Skin of body (tissue), 2 donors: ENCODE results near the gene CEP164. TPM values are rescaled to one million over a fixed set of nuclear protein-coding genes. Genes with fewer than 3 reads are reported as not detected.
"Not testable (repeated sequence)": the region's sequence is repeated elsewhere in the genome, so short reads cannot be mapped to it uniquely, and the experiment has no call there.

Experiments
- DNase-seq: peaks from one replicate; lab custom pipeline; 2025; lab: John Stamatoyannopoulos, UW
- total RNA-seq: library from RNA; depleted of rRNA; stranded (reverse); fragments of >200 nt; gene quantifications from one replicate; pipeline ENCODE4 v1.2.3, GENCODE V29; 2014

CEP164 gene
- total RNA-seq, 1 donor from 2014 or later: 19.9 TPM

GRCh38 chr11:117392001-117392690, 64.5 kb downstream of the CEP164 start:
- no peak for DNase-seq

- DNase-seq: no peak
These were observed 65.3 kb downstream of the CEP164 start for GRCh38 chr11:117392979-117393378.

- DNase-seq: no peak
These were observed 66.7 kb downstream of the CEP164 start for GRCh38 chr11:117394221-117394925.

- DNase-seq: no peak
These were observed 67.8 kb downstream of the CEP164 start for GRCh38 chr11:117395476-117395875.

GRCh38 chr11:117396970-117397369, 69.3 kb downstream of the CEP164 start:
- no peak for DNase-seq

- DNase-seq: not testable (repeated sequence)
These were observed 71.0 kb downstream of the CEP164 start for GRCh38 chr11:117398618-117399017.

DNA sequence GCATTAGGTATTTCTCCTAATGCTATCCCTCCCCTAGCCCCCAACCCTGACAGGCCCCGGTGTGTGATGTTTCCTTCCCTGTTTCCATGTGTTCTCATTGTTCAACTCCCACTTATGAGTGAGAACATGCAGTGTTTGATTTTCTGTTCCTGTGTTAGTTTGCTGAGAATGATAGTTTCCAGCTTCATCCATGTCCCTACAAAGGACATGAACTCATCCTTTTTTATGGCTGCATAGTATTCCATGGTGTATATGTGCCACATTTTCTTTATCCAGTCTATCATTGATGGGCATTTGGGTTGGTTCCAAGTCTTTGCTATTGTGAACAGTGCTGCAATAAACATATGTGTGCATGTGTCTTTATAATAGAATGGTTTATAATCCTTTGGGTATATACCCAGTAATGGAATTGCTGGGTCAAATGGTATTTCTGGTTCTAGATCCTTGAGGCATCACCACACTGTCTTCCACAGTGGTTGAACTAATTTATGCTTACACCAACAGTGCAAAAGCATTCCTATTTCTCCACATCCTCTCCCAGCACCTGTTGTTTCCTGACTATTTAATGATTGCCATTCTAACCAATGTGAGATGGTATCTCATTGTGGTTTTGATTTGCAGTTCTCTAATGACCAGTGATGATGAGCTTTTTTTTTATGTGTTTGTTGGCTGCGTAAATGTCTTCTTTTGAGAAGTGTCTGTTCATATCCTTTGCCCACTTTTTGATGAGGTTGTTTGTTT, 71.6 kb downstream of the CEP164 start:
- DNase-seq: not testable (repeated sequence)

- not testable (repeated sequence) for DNase-seq
These were observed 78.2 kb downstream of the CEP164 start for GRCh38 chr11:117405898-117406297.

GRCh38 chr11:117407016-117407415, 79.4 kb downstream of the CEP164 start:
- DNase-seq: no peak

DNA sequence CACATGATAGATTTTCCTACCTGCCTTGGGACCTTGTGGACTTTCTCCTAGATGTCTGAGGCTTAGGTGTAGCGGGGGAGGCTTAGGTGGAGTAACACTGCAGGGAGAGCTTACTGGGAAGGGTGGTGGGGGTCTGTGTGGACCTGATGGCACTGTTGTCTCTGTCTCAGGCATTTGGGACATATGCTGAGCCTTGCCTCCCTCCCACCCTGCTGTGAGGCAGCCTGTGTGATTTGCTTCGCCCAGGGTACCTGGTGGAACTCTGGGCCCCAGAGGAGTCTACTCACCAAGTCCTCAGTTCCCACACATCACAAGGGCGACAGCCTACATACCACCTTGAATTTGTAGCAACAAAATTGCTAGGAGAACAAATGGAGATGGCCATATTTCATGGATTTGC, 80.7 kb downstream of the CEP164 start:
- no peak for DNase-seq

DNA sequence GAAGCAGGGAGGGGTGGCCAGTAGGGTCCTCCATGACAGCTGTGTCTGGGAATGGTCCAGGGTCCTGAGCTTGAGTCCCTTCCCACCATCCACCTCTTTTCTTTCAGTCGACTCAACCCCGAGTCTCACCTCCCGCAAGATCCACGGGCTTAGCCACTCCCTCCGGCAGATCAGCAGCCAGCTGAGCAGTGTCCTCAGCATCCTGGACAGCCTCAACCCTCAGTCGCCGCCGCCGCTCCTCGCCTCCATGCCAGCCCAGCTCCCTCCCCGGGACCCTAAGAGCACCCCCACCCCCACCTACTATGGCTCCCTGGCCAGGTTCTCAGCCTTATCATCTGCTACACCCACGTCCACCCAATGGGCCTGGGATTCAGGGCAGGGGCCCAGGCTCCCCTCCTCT, 81.9 kb downstream of the CEP164 start:
- DNase-seq: no peak

DNA sequence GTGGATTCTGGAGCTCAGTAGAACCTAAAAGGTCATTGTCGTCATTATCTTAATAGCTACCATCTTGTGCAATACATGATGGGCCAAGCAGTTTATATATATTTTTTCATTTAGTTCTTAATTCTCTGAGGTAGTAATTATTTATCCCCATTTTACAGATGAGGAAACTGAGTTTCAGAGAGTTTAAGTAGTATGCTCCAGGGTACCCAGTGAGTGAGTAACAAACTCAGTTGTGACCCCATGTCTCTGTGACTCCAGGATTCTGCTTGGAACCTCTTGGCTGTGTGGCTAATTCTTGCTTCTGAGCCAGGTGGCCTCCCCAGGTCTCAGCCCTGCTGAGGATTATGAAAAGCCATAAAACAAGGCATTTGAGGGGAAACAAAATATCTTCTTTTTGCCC, 82.6 kb downstream of the CEP164 start:
- no peak for DNase-seq

DNA sequence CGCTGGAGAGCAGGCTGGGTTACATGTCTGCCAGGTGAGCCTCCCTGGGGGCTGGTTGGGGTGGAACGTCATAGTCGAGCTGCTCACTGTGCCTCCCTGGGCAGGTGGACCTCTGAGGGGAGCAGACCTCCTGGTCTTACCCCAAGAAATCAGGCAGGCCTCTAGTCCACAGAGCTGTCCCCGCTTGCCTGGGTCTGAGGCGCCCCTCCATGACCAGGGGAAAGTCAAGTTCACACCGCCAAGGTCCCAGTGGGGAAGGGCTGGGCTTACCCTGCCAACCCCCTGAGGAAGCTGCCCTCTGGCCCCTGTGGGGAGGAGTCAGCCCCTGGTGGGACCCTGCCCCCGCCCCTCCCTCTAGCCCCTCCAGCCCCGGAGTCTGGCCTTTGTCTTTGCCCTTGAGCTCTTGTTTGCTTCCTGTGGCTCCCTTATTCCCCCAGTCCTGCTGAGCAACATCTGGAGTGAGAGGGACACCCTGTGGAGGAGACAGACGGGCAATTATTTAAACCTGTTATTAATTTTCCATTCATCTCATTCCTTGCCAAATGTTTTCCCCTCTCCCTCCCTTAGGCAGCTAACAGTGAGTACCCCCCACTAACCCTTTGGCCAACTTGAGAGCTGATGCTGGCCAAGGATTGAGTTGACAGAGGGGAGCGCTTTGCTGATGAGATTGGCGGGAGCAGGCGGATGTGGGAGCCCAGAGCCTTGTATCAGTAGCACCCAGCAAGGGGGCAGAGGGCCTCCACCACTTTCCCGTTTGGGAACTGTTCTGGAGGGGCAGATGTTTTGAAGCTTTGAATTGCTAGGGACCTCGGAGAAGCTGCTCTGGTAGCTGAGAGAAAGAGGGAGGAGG, 83.4 kb downstream of the CEP164 start:
- DNase-seq: peak; percentile 21

DNA sequence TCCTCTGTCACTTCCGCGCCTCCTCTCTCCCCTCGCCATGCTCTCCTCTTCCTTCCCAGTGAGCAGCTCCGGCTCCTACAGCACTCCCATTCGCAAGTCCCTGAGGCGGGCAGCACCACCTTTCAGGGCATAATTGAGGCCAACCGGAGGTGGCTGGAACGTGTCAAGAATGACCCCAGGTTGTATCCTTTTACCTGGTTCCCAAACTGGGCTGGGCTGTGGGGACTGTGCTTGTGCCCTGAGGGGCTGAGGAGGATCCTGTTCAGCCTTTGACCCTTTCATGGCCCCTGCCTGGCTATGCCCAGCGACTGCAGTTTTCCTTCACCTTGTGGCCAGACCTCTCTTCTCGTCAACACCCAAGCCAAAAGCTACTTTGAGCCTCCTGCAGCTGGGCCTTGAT, 84.1 kb downstream of the CEP164 start:
- no peak for DNase-seq

DNA sequence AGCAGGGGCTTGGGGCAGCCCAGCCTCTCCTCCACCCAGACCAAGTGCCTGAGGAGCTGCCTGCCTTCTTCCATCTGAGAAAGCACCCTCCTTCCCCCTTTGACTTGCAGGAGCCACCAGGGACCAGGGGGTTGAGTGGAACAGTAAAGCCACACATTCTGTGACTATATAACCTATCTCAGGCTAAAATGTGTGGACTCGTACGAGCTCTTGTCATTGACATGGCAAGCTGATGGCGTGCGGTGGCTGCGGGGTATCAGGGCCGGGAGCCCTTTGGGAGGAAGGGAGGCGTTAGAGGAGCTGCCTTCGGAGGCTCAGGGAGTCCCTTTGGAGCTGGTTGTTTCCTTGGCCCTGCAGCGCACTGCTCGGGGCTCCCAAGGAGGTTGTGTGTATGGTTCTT, 84.5 kb downstream of the CEP164 start:
- no peak for DNase-seq

- DNase-seq: no peak
These were observed 85.1 kb downstream of the CEP164 start for GRCh38 chr11:117412653-117413275.

DNA sequence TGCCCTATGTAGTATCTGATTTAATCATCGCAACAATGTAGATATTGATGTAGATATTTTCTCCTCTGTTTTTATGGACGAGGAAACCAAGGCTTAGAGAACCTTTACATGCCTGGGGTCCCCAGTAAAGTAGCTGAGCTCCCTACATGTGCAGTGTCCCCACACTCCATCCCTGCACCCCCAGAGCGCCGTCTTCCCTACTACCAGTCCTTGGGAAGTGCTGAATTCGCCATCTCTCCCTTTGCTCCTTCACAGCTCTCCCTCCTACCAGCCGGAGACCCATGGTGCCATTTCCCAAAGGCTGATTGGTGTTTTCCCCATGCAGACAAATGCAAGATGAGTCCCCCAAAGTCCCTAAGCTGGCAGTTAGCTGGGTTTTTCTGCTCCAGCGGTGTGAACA, 86.0 kb downstream of the CEP164 start:
- no peak for DNase-seq

DNA sequence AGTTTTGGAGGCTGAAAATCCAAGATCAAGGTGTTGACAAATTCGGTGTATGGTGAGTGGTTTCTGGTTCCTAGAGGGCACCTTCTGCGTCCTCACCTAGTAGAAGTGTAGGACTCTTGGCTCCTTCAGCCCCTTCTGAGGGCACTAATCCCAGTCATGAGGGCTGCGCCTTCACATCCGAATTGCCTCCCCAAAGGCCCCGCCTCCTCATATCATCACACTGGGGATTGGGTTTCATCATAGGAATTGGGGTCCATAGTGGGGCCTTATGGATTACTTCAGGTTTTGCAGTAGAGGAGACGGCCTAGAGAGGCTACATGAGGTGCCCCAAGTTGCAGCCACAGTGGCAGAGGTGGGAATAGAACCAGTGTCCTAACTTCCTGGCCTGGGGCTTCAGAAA, 87.1 kb downstream of the CEP164 start:
- no peak for DNase-seq

GRCh38 chr11:117415358-117415896, 87.8 kb downstream of the CEP164 start:
- no peak for DNase-seq

DNA sequence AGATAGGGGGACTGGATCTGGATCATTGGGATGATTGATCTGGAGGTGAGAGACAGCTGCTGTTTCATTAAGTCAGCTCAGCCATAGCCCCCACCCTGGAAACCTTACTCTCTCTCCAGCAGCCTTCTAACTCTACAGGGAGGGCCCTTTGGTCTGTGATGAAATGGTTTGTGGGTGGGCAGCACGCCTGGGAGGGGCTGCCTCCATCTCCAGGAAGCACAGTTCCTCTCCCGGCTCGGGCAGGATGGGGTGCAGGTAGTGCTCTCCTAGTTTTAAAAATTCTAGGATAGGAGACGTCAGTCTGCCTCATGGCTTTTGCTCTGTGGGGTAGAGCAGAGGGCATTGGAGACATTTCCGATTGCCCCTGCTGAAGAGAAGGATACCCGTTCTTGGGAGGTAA, 89.7 kb downstream of the CEP164 start:
- DNase-seq: no peak

DNA sequence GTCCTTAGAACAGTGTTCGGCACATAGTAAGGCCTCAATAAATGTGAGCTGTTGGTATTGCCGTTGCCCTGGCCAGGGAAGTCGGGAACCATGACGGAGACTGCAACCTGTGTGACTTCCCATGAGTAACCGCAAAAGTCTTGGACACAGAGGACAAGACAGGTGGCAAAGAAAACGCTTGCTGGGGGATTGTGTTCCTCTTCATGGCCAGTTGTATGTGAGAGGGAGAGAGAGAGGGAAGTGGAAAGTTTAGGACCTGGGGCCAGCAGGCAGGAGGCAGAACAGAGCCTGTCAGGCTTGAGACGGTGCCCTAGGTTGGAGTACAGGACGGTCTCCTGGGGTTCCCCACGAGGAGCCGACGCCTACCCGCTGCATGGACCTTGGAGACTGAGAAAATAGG, 90.2 kb downstream of the CEP164 start:
- no peak for DNase-seq
